HG02885 (cell line): Measurements from ENCODE around the gene DCLK2.

Experiments used
- ATAC-seq: cut with Tn5 transposase; IDR thresholded peaks from one replicate; pipeline ENCODE4 v1.9.1; 2021; ENCODE audit warnings: mild to moderate bottlenecking; ENCODE audit not compliant: unreplicated experiment, poor library complexity

DCLK2 gene

DNA sequence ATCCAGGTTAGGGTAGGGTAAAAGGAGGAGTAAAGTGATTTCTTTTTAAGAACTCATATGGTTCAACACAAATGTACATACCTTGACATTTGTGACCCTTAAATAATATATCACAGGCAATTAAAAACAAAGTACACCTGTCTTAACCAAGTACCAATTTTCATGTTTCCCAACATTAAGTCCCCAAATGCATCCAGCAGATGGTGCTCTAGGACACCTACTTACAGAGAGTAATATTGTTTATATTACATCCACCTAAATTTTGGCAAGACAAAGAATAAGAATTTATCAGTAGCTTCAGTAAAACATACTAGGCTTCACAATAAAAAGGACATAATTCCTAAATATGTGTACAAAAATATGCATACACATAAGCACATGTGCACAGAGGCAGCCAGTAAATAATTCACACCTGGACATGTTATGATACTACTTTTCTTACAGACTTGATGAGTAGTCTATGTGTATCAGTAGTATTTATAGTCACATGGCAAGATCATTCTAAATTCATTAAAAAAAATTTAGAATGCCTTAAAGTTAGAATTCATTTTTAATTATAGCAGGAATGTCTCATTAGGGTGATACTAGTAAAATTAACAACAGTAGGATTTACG lies 219.7 kb downstream of the DCLK2 start:
- ATAC-seq: no peak

DNA sequence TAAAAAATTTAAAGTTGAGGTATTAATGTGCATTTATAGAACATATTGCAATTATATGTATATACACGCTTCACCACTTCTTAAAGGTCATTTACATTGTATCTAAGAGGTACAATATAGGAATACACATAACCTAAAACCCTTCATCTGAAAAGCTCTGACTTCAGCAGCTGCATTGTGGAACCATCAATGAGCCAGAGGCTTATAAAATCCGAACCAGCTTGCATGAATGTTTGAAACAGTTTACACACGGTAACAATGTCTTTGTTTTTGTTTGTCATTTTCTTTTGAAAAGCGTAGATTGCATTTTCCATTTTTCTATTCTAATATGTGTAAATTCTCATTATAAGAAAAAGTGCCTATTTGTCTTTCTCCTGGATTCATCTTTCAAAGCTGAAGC lies 221.6 kb downstream of the DCLK2 start:
- ATAC-seq: no peak

DNA sequence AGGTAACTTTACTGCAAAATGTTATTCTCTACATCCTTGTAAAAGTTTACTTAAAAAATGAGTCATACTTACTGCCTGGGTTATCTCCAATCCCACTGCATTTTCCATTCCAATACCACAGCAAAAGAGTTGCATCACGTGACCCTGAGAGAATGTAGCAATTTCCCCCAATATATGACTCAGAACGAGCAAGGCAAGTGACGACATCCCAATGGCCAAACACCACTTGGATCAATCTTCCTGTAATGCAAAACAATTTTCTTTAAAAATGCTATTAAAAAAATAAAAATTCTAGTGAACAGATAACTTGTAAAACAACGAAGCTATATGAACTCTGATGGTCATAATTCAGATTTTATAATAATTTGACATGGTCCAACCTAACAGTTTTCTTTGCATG lies 224.3 kb downstream of the DCLK2 start:
- ATAC-seq: no peak

DNA sequence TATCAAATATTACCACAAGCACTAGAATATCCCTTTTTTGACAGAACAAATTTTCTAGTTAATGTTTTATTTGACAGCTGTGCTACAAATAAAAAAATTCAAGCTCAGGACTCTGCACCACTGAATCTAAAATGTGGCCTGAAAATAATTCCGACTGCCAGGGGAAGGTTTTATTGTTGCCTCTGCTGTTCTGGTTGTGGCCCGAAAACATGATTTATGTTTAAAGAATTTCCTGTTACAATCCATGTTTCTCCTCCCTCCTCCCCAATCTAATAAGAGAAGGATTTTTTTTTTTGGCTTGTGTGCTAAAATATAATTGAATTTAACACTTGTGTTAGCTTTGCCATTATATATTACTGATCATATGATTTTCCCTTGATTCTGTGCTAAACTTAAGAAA lies 227.8 kb downstream of the DCLK2 start:
- no peak for ATAC-seq

DNA sequence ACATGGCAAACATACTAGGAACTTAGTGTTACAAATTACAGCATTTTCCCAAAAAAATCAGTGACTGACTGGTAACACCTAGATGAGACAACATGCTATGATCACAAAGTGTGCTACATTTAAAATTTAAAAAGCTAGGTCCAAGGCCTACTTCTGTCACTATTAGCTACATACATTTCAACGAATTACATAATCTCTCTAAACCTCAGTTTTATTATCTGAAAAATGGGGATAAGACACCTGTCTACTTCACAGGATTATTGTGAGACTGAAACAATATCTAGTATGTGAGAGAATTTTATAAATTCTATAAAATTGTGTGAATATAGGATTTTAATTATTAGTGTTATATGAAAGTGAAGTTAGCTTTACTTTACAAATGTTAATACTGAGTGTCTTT lies 228.5 kb downstream of the DCLK2 start:
- no peak for ATAC-seq
